ENCODE results near the gene SLC17A9. TPM values are rescaled to one million over a fixed set of nuclear protein-coding genes. Genes with fewer than 3 reads are reported as not detected.

Gene SLC17A9
- total and polyA plus RNA-seq, 2 of the 8 experiments (the other 6 are each of a cell fraction or from before 2014, with no cell fraction given) = 23.5 to 35.2 TPM

- POLR2A ChIA-PET (ENCODE audit: partially characterized antibody) = interaction anchor here (1.0 to 19.4 kb wide), 14 partner anchors 13 to 89 kb away, joined by 4 to 363 read pairs (median 8); partner anchors contain the start of genes DIDO1 and SLC17A9
- Histone ChIP-seq H3K23me2 (ENCODE audit: low read depth, low read length) (peaks cover 14% of the 10 kb centered on the region), H2BK15ac (ENCODE audit: low read length) (no peak overlapping the region), H4K20me1 (replicated peaks in 1 of 2; ENCODE audit: control insufficient read depth in 1 of 2, insufficient read depth in 2 of 2, low read length in 2 of 2) (peaks cover 29 to 35% of the 10 kb centered on the region in 2 experiments), H2BK20ac (ENCODE audit: low read length) (no peak overlapping the region), H3K18ac (ENCODE audit: extremely low read depth, low read length) (no peak overlapping the region), H3K79me2 (ENCODE audit: control insufficient read depth in 1 of 2, insufficient read depth in 2 of 2, low read length in 2 of 2) (peaks cover 78 to 92% of the 10 kb centered on the region in 2 experiments), H2BK5ac (ENCODE audit: low read depth, low read length) (no peak overlapping the region; the same call in 1 of the 2 replicates), H2BK120ac (replicated peaks; ENCODE audit: low read depth, low read length) (no peak overlapping the region), H3K4me2 (ENCODE audit: insufficient read depth in 1 of 2, low read depth in 2 of 2, low read length in 2 of 2) (peak overlapping the region; percentile 60 to 77), H4K8ac (ENCODE audit: extremely low read depth, insufficient read depth, low read length) (no peak overlapping the region), H3K14ac (ENCODE audit: insufficient read length) (no peak overlapping the region), H2AFZ (ENCODE audit: low read length) (no peak overlapping the region), H3K4me1 (replicated peaks in 1 of 4; ENCODE audit: control insufficient read depth in 3 of 4, insufficient read depth in 4 of 4, low read length in 3 of 4) (peaks cover 3 to 28% (median 11%) of the 10 kb centered on the region in 4 experiments), H3K9me3 (ENCODE audit: insufficient read depth in 2 of 2, low read depth in 1 of 2, low read length in 1 of 2) (no peaks in the 10 kb centered on the region), H3K79me1 (ENCODE audit: low read depth, low read length) (peaks cover 4% of the 10 kb centered on the region), H3K4ac (replicated peaks; ENCODE audit: insufficient read length, low read depth, low read length) (no peak overlapping the region), H4K5ac (ENCODE audit: insufficient read length, low read depth, low read length) (no peak overlapping the region), H2AK5ac (ENCODE audit: low read depth, low read length) (0 out of 2 replicates have a peak overlapping the region, but pooled peaks have one; percentile 24), H3K4me3 (ENCODE audit: extremely low read depth in 1 of 4, insufficient read depth in 2 of 4, low read depth in 3 of 4, low read length in 4 of 4) (peak overlapping the region; percentile 1 to 96 (median 48); a peak in 5 of 8 replicates), H2BK12ac (ENCODE audit: low read depth, low read length) (no peak overlapping the region), H4K91ac (replicated peaks; ENCODE audit: insufficient read length, low read length) (no peak overlapping the region), H3K56ac (replicated peaks; ENCODE audit: insufficient read length, low read depth, low read length) (no peak overlapping the region), H3K36me3 (ENCODE audit: control insufficient read depth in 2 of 4, insufficient read depth in 4 of 4, low read length in 3 of 4) (peaks cover 0 to 25% (median 5%) of the 10 kb centered on the region in 4 experiments; a peak in 4 of 8 replicates), H3K23ac (ENCODE audit: insufficient read length) (no peak overlapping the region), H3K27me3 (replicated peaks in 1 of 4; ENCODE audit: control insufficient read depth in 3 of 4, extremely low read depth in 1 of 4, insufficient read depth in 3 of 4, low read length in 3 of 4) (no peaks in the 10 kb centered on the region), H3K9ac (replicated peaks in 1 of 4; ENCODE audit: extremely low read depth in 1 of 4, low read depth in 3 of 4, low read length in 3 of 4) (peak overlapping the region in 1 of 4 experiments; percentile 60; a peak in 2 of 7 replicates), H3K27ac (ENCODE audit: low read depth, low read length) (peak overlapping the region; percentile 28; the same call in 1 of the 2 replicates)
- no peak for TF ChIP-seq USF2 (IDR thresholded peaks at IDR 0.05; ENCODE audit: low read length)
- no peak for TF ChIP-seq POU5F1 (IDR thresholded peaks at IDR 0.05; ENCODE audit: low read depth, low read length)
- TF ChIP-seq MAFK (IDR thresholded peaks at IDR 0.05; ENCODE audit: low read depth, low read length) = no peak
- peak; percentile 42; the same call in 1 of the 2 replicates for TF ChIP-seq TEAD4 (IDR thresholded peaks at IDR 0.05; ENCODE audit: low read depth, low read length)
- no peak for TF ChIP-seq GABPA (IDR thresholded peaks at IDR 0.05; ENCODE audit: borderline replicate concordance, insufficient read depth, low read length)
- TF ChIP-seq, protein P1, sequence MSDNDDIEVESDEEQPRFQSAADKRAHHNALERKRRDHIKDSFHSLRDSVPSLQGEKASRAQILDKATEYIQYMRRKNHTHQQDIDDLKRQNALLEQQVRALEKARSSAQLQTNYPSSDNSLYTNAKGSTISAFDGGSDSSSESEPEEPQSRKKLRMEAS (IDR thresholded peaks at IDR 0.05) = no peak
- TF ChIP-seq NRF1 (IDR thresholded peaks at IDR 0.05; ENCODE audit: low read depth, low read length) = no peak
- no peak for TF ChIP-seq RBBP5 (IDR thresholded peaks at IDR 0.05; ENCODE audit: borderline replicate concordance, low read depth, low read length)
- FAIRE-seq (no peak), DNase-seq (ENCODE audit: low read depth in 1 of 2, low spot score in 2 of 2) (no peak)
- 86% methylated on average over 22 of the region's 22 CpGs; no CpG with 5 or more reads in 1 of the 2 experiments for WGBS, 2 experiments (ENCODE audit: extremely low coverage in 1 of 2, insufficient coverage in 1 of 2, insufficient read length in 1 of 2, insufficient replicate concordance in 2 of 2, low coverage in 1 of 2, low lambda C conversion rate in 2 of 2, missing lambda C conversion rate in 1 of 2)
- CTCF ChIA-PET (ENCODE audit: partially characterized antibody) = interaction anchor here (0.7 to 4.0 kb wide), 14 partner anchors 8 to 635 kb away, joined by 3 to 22 read pairs (median 4); partner anchors contain the start of gene DIDO1
Measured at GRCh38 chr20:62935968-62936585, 16.4 kb upstream of the SLC17A9 start.

Data from H1 (cell line).